Kidney tubule cell (primary cell): ENCODE measurements around the gene ANTXRL.
"Not testable (repeated sequence)": the region's sequence is repeated elsewhere in the genome, so short reads cannot be mapped to it uniquely, and the experiment has no call there.

Experiments used
- DNase-seq: peaks from one replicate; pipeline ENCODE4 v3.0.0-alpha.2; 2018; ENCODE audit warnings: low spot score

Gene ANTXRL

DNA sequence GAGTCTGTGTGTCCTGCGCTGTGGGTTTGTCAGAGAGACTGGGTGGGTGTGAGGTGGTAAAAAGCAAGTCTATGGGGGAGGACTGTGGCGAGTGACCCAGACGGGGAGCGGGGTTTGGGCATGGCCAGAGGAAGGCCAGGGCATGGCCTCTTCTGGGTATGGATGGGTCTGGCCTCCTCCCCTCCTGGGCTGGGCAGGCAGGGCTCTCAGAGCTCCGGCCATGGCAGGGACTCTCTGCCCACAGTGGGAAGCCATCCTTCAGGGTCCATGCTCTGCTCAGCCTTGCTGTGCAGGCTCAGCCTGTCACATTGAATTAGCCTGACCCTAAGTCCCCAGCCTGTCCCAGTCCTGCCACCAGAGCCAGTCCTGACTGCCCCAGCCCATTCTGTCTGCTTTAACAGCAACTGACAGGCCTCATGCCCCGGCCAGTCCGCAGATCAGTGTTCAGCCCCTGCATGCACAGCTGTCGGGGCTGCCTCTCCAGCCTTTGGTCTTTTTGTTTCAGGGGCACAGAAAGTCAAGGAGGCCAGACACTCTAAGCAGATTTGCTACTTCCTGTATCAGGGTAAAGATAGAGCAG, 7.9 kb downstream of the ANTXRL start:
- no peak for DNase-seq

DNA sequence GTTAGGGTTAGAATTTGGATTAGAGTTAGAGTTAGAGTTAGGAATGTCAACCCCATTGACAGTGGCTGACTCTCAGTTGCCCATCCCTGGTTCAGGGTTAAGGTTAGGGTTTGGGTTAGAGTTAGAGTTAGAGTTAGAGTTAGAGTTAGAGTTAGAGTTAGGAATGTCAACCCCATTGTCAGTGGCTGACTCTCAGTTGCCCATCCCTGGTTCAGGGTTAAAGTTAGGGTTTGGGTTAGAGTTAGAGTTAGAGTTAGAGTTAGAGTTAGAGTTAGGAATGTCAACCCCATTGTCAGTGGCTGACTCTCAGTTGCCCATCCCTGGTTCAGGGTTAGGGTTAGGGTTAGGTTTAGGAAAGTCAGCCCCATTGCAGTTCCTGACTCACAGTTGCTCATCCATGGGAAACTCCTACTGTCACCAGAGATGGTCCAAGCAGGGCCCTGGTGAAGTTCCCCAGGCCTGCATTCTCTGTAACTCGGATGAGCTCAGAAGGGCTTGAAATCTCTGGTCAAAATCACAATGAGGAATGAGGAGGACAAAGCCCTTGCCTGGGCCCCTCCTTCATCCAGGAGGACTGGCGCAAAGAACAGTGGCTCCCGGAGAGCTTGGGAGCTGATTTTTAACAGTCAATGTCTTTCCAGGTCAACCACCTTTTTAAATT, 8.7 kb downstream of the ANTXRL start:
- DNase-seq = not testable (repeated sequence)

DNA sequence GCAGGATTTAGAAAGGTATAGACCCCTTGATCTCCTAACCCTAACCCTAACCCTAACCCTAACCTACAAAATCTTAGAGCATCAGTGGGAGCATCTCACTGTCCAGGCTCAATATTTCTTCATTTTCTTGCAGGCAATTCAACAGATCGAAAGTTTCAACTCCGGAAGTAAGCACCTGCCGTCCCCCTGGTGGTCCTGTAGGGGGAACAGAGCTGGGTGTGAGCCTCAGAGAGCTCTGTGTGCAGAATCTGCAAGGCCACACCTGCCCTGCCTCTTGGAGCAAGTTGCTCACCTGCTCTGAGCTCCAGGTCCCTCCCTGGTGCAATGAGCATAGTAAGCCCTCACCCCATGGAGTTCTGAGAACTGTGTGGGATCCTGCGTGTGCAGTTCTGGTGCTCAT, 9.3 kb downstream of the ANTXRL start:
- not testable (repeated sequence) for DNase-seq

- no peak for DNase-seq
These were observed 9.9 kb downstream of the ANTXRL start for GRCh38 chr10:46296641-46297141.

DNA sequence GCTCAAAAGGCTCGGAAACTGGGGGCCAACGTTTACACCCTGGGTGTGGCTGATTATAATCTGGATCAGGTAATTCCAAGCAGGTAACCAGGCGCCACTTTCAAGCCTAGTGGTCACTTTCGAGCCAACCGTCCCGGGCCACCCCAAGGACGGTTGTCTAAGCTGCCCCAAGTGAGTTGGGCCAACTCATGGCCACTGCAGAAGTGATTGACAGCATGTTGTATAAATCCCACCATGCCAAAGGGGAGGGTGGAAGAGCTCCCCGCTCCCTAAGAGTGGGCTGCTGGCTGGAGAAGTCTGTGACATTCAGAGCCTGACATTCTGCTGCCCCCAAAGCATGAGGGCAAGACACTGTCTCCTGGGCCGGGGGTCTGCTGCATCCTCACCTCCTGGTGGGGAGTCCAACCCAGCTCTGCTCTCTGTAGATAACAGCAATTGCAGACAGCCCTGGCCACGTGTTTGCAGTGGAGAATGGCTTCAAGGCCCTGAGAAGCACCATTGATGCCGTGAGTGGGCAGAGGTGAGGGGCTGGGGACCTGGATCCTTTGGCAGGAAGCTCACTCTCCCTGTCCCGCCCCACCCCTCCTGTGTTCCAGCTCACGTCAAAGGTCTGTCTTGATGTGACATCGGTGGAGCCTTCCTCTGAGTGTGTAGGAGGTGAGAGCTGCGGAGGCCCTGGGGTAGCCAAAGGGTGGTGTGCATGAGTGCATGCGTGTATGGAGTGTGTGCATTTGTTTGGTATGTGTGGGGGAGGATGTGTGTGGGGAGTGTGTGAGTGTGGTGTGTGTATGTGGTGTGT, 10.8 kb downstream of the ANTXRL start:
- no peak for DNase-seq

GRCh38 chr10:46298477-46299285, 11.9 kb downstream of the ANTXRL start:
- DNase-seq = no peak

DNA sequence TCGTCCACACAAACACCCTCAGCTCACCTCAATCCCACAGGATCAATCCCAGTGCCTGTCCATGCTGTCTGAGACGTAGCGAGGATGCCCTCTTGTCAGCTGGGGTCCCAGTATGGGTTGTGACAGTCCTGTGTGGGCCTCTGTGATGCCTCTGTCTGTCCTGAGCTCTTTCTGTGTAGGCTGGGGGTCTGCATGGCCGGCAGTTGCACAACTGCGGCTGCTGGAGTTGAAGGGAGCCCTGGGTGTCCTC, 12.4 kb downstream of the ANTXRL start:
- no peak for DNase-seq

DNA sequence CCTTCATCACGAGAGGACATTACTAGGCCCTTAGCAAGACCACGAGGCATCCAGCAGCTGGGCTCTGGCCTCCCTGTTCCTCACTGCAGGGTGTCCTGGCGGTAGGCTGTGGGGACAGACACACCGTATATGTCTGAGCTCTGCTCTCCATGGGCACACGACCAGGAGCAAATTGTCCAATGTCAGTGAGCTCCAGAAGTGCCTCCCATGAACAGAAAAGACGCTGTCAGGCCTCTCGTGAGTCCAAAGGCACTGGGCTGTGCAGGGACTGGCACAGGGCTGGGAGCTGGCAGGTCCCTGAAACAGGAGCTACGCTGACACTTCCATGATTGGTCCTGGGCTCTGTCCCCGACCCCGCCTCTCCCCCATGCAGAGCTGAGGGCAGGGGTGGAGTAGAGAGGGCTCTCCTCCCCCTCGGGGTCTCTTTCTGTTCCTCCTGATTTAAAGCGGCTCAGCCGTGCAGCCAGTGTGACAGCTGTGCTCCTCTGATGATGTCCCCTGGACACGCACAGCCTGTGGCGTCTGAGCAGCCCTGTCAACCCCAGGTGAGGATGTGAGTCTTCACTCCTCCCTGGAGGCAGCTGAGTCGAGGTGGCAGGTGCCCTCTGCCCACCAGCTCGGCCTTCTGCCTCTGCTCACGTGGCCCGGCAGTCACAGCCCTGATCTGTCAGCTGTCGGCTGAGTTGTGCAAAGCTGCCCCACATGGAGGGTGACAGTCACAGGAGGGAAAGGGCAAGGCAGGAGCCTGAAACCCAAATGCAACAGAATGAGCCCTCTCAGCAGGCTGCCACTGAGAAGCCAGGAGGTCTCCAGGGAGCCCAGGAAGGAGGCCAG, 13.0 kb downstream of the ANTXRL start:
- no peak for DNase-seq

GRCh38 chr10:46300370-46300711, 13.5 kb downstream of the ANTXRL start:
- not testable (repeated sequence) for DNase-seq

GRCh38 chr10:46301056-46301645, 14.4 kb downstream of the ANTXRL start:
- DNase-seq = no peak

GRCh38 chr10:46301721-46302479, 15.1 kb downstream of the ANTXRL start:
- no peak for DNase-seq

- not testable (repeated sequence) for DNase-seq
These were observed 16.1 kb downstream of the ANTXRL start for GRCh38 chr10:46302765-46303352.

GRCh38 chr10:46304062-46304461, 17.3 kb downstream of the ANTXRL start:
- no peak for DNase-seq

DNA sequence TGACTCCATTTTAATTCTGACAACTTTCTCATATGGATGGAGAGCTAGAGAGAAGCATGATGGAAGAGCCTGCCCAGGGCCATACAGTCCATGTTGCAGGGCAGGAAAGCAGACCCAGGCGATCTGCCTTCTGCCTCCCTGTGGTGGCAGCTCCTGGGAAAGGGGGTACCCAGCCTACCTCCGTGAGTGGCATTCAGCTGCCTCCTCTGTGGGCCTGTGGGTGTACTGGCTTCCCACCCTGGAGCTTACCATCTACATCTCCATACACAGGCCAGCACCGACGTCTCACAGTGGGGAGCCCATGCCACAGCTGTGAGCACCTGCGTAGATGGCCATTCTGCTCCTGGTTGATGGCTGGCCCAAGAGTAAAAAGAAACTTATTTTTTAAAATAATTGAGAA, 17.9 kb downstream of the ANTXRL start:
- not testable (repeated sequence) for DNase-seq

GRCh38 chr10:46305079-46305818, 18.5 kb downstream of the ANTXRL start:
- no peak for DNase-seq

DNA sequence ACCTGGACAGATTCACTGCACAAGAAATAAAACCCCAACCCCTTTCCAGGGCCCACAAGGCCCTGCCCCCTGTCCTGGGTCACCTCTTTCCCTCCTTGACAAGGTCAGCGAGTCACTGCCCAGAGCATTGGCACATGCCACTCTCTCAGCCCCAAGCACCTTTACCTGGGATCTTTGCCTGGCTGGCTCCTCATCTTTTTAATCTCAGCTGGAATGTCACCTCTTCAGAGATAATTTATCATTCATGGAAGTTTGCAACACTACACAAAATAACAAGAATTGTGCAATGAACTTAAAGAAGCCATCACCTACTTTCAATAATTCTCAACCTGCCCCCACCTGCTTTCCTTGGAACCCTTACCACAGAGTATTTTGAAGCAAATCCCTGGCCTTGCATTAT, 19.2 kb downstream of the ANTXRL start:
- no peak for DNase-seq

DNA sequence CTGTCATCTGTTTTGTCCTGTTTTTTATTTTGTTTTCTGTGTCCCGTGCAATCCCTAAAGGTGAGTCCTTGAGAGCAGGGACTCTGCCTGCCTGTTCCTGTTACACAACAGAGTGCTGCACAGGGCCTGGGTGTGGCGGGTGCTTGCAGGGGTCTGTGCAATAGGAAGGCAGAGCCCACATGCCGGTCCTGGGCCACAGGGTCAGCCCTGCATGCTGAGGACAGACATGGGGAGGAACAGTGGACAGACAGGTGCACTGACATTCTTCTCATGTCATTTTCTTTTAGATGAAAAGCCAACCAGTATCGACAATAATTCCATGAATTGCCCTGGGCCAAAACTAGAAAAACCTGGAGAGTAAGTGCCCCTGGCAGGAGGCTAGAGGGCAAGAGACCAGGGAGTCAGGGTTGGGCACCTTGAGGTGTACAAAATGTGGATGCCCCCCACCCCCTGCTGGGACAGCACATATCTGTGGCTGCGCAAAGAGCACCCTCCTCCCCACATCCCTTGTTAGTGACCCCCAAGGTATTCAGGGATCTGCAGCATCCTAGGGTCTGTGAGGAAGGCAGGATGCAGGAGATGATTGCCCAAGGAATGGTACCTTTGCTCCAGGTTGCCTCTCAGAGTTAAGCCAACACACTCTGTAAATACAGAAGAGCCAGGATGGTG, 19.9 kb downstream of the ANTXRL start:
- DNase-seq = no peak

GRCh38 chr10:46307281-46308112, 20.7 kb downstream of the ANTXRL start:
- no peak for DNase-seq
